Neural progenitor cell (in vitro differentiated cells): ENCODE data around the gene SLC35G2. TPM values are rescaled to one million over a fixed set of nuclear protein-coding genes. Genes with fewer than 3 reads are reported as not detected.

Source experiments
- DNase-seq: peaks from one replicate; pipeline ENCODE4 v3.0.0-alpha.2; 2016; ENCODE audit warnings: low spot score
- H2AFZ ChIP-seq: fragments of 200-600 bp; sonication (generic); replicated peaks from 2 replicates; pipeline ENCODE4 v1.6.1; 2016; ENCODE audit warnings: antibody characterized with exemption
- H3F3A ChIP-seq: fragments of 200-600 bp; sonication (generic); 2 replicates; pipeline ENCODE4 v1.6.1; 2016; ENCODE audit warnings: antibody characterized with exemption, low read depth
- H3K27ac ChIP-seq: fragments of 200-600 bp; sonication (generic); 2 replicates; pipeline ENCODE4 v1.5.1; 2016; ENCODE audit warnings: mild to moderate bottlenecking
- H3K27me3 ChIP-seq: fragments of 200-600 bp; sonication (generic); 2 replicates; pipeline ENCODE4 v1.6.1; 2016; ENCODE audit warnings: mild to moderate bottlenecking, moderate library complexity
- H3K36me3 ChIP-seq: fragments of 200-600 bp; sonication (generic); 2 replicates; pipeline ENCODE4 v1.5.1; 2016
- H3K4me1 ChIP-seq: fragments of 200-600 bp; sonication (generic); 2 replicates; pipeline ENCODE4 v1.6.1; 2016; ENCODE audit warnings: mixed run types
- H3K4me2 ChIP-seq: fragments of 200-600 bp; sonication (generic); 2 replicates; pipeline ENCODE4 v1.6.1; 2016
- H3K4me3 ChIP-seq: fragments of 200-600 bp; sonication (generic); 2 replicates; pipeline ENCODE4 v1.5.1; 2016
- H3K79me2 ChIP-seq: fragments of 200-600 bp; sonication (generic); 2 replicates; pipeline ENCODE4 v1.6.1; 2016; ENCODE audit warnings: low read depth
- H3K9ac ChIP-seq: fragments of 200-600 bp; sonication (generic); 2 replicates; pipeline ENCODE4 v1.6.1; 2016
- H3K9me3 ChIP-seq: fragments of 200-600 bp; sonication (generic); 2 replicates; pipeline ENCODE4 v1.5.1; 2016; ENCODE audit warnings: low read depth
- H4K20me1 ChIP-seq: fragments of 200-600 bp; sonication (generic); 2 replicates; pipeline ENCODE4 v1.6.1; 2016; ENCODE audit warnings: low read depth
- H3K27ac Mint-ChIP-seq: 3 replicates; pipeline ENCODE4 v1.8.0; 2021; ENCODE audit warnings: mixed read lengths
- H3K27me3 Mint-ChIP-seq: 2 replicates; pipeline ENCODE4 v1.8.0; 2022; ENCODE audit warnings: low read depth, mild to moderate bottlenecking, inconsistent platforms, moderate library complexity, mixed read lengths; ENCODE audit not compliant: insufficient read depth
- H3K36me3 Mint-ChIP-seq: 3 replicates; pipeline ENCODE4 v1.8.0; 2021; ENCODE audit warnings: mixed read lengths
- H3K4me1 Mint-ChIP-seq: 3 replicates; pipeline ENCODE4 v1.8.0; 2021; ENCODE audit warnings: mixed read lengths
- H3K4me3 Mint-ChIP-seq: 3 replicates; pipeline ENCODE4 v1.8.0; 2021; ENCODE audit warnings: mild to moderate bottlenecking, moderate library complexity, mixed read lengths
- H3K9me3 Mint-ChIP-seq: 3 replicates; pipeline ENCODE4 v1.8.0; 2020; ENCODE audit warnings: mixed read lengths
- CTCF ChIP-seq: fragments of 200-600 bp; sonication (generic); IDR thresholded peaks from 2 replicates; pipeline ENCODE4 v1.5.1; 2017; ENCODE audit warnings: antibody characterized with exemption, mild to moderate bottlenecking
- EZH2 ChIP-seq: fragments of 200-600 bp; sonication (generic); IDR thresholded peaks from 2 replicates; pipeline ENCODE4 v1.6.1; 2017; ENCODE audit warnings: antibody characterized with exemption, mild to moderate bottlenecking, moderate library complexity
- EZH2phosphoT487 ChIP-seq: fragments of 200-600 bp; sonication (generic); IDR thresholded peaks from 2 replicates; pipeline ENCODE4 v1.6.1; 2017; ENCODE audit warnings: antibody characterized with exemption
- total RNA-seq: library from RNA; depleted of rRNA; stranded (reverse); fragments of >200 nt; gene quantifications from 2 replicates; pipeline ENCODE4 v1.2.3, GENCODE V29; 2015; ENCODE audit warnings: low replicate concordance

Gene SLC35G2
- total RNA-seq: 0.43 and 1.5 TPM in 2 replicates

- H3K4me1 Mint-ChIP-seq: peaks cover 41% of the 10 kb centered on the region
- Histone ChIP-seq H3K27ac (no peak within 1 kb of the TSS), H4K20me1 (peaks cover 11% of the 10 kb centered on the region), H3K36me3 (no peaks in the 10 kb centered on the region), H3K4me1 (peaks cover 9% of the 10 kb centered on the region), H3K4me2 (peak within 1 kb of the TSS; percentile 90), H3K79me2 (no peaks in the 10 kb centered on the region), H3K4me3 (peak within 1 kb of the TSS; percentile 55), H3K9me3 (peaks cover 1% of the 10 kb centered on the region), H3K9ac (no peak within 1 kb of the TSS), H2AFZ (peak within 1 kb of the TSS; percentile 95), H3F3A (peaks cover 26% of the 10 kb centered on the region), H3K27me3 (peaks cover 44% of the 10 kb centered on the region)
- H3K27me3 Mint-ChIP-seq: peaks cover 2% of the 10 kb centered on the region
- peaks cover 21% of the 10 kb centered on the region for H3K36me3 Mint-ChIP-seq
- TF ChIP-seq CTCF (peak; percentile 10), EZH2 (peak; percentile 93), EZH2phosphoT487 (no peak)
- H3K9me3 Mint-ChIP-seq: peaks cover 17% of the 10 kb centered on the region
- H3K4me3 Mint-ChIP-seq: peak within 1 kb of the TSS; percentile 93
- peak; percentile 81 for DNase-seq
- peak within 1 kb of the TSS; percentile 93 for H3K27ac Mint-ChIP-seq
These were observed at the start of gene SLC35G2 for GRCh38 chr3:136818769-136819391. Gene SLC35G2 (plus strand): TSS chr3:136819126. CDS start chr3:136854461, 35,335 bp downstream.

- no peaks in the 10 kb centered on the region for H3K36me3 ChIP-seq
- H3K4me3 ChIP-seq: no peak overlapping the region
- no peak overlapping the region for H3K4me2 ChIP-seq
- H3K9me3 ChIP-seq: no peaks in the 10 kb centered on the region
- no peaks in the 10 kb centered on the region for H3K27me3 ChIP-seq
- no peaks in the 10 kb centered on the region for H3K4me1 ChIP-seq
- Mint-ChIP-seq H3K27ac (no peak overlapping the region), H3K4me3 (no peak overlapping the region), H3K27me3 (no peaks in the 10 kb centered on the region), H3K36me3 (no peaks in the 10 kb centered on the region), H3K4me1 (peaks cover 3% of the 10 kb centered on the region), H3K9me3 (no peaks in the 10 kb centered on the region)
- no peaks in the 10 kb centered on the region for H4K20me1 ChIP-seq
- no peaks in the 10 kb centered on the region for H3K79me2 ChIP-seq
- no peak for TF ChIP-seq CTCF
- H3K9ac ChIP-seq: no peak overlapping the region
- no peaks in the 10 kb centered on the region for H3F3A ChIP-seq
- H3K27ac ChIP-seq: no peak overlapping the region
- DNase-seq: no peak
- no peak overlapping the region for H2AFZ ChIP-seq
These were observed 46.2 kb upstream of the SLC35G2 start for GRCh38 chr3:136772709-136773108.

GRCh38 chr3:136778865-136779264, 40.1 kb upstream of the SLC35G2 start:
- Histone ChIP-seq H3K27me3 (no peaks in the 10 kb centered on the region), H3K4me2 (no peak overlapping the region), H2AFZ (no peak overlapping the region), H3K4me3 (no peak overlapping the region), H3K36me3 (no peaks in the 10 kb centered on the region), H3K9me3 (no peaks in the 10 kb centered on the region), H3K4me1 (no peaks in the 10 kb centered on the region), H4K20me1 (no peaks in the 10 kb centered on the region), H3F3A (no peaks in the 10 kb centered on the region), H3K9ac (no peak overlapping the region), H3K79me2 (no peaks in the 10 kb centered on the region), H3K27ac (no peak overlapping the region)
- peaks cover 3% of the 10 kb centered on the region for H3K36me3 Mint-ChIP-seq
- no peak for TF ChIP-seq EZH2
- no peak for TF ChIP-seq EZH2phosphoT487
- TF ChIP-seq CTCF: no peak
- H3K4me1 Mint-ChIP-seq: peaks cover 20% of the 10 kb centered on the region
- no peak overlapping the region for H3K4me3 Mint-ChIP-seq
- H3K27me3 Mint-ChIP-seq: peaks cover 5% of the 10 kb centered on the region
- H3K27ac Mint-ChIP-seq: peak overlapping the region; percentile 96
- H3K9me3 Mint-ChIP-seq: no peaks in the 10 kb centered on the region
- no peak for DNase-seq
